OCI-LY7 (cell line): ENCODE data around the gene PLXNB2.

Source experiments
- CTCF ChIP-seq: fragments of 200-600 bp; sonication (generic); conservative IDR thresholded peaks from 2 replicates; pipeline ENCODE4 v1.5.1; 2014; ENCODE audit warnings: mild to moderate bottlenecking, antibody characterized with exemption, low read length, moderate library complexity, mixed read lengths
- EZH2phosphoT487 ChIP-seq: fragments of 200-600 bp; sonication (generic); IDR thresholded peaks from 2 replicates; pipeline ENCODE4 v1.6.1; 2018; ENCODE audit warnings: low read depth, borderline replicate concordance, mild to moderate bottlenecking, mixed run types, antibody characterized with exemption, low read length, moderate library complexity, mixed read lengths

GRCh38 chr22:50326956-50327710 is 19.7 kb upstream of the PLXNB2 start, which contains the start of gene DENND6B:
- TF ChIP-seq CTCF = peak; percentile 54
- TF ChIP-seq EZH2phosphoT487 = no peak
